Measurements from ENCODE around the gene RSPH6A.

Gene RSPH6A
- total RNA-seq, result 0 to 0.27 reads per million in 2 donors

- no peak for DNase-seq
Observed at GRCh38 chr19:45814851-45815480, at the start of gene RSPH6A. Gene RSPH6A, minus strand, starts transcription at chr19:45815308. Its CDS starts 132 bp downstream, at chr19:45815176.

GRCh38 chr19:45864629-45865082 is 49.5 kb upstream of the RSPH6A start:
- DNase-seq, result no peak

- peak; percentile 24 to 64 (median 45) for DNase-seq
Observed at GRCh38 chr19:45863840-45864628, 48.9 kb upstream of the RSPH6A start, which contains the start of gene FOXA3. Gene FOXA3, plus strand, starts transcription at chr19:45864326. Its CDS starts 131 bp downstream, at chr19:45864457.

GRCh38 chr19:45863335-45863839 is 48.3 kb upstream of the RSPH6A start:
- no peak for DNase-seq

- peak; percentile 97 to 99 (median 98) for DNase-seq
Observed at GRCh38 chr19:45862564-45863334, 47.6 kb upstream of the RSPH6A start, which contains the start of gene SYMPK. Gene SYMPK, minus strand, starts transcription at chr19:45863147. Its CDS starts 8,652 bp downstream, at chr19:45854495.

GRCh38 chr19:45862271-45862563 is 47.1 kb upstream of the RSPH6A start:
- no peak for DNase-seq

- DNase-seq, result no peak
Observed at GRCh38 chr19:45860359-45861259, 45.5 kb upstream of the RSPH6A start.

GRCh38 chr19:45854167-45854778 is 39.2 kb upstream of the RSPH6A start:
- DNase-seq, result no peak

GRCh38 chr19:45852983-45853382 is 37.9 kb upstream of the RSPH6A start:
- DNase-seq, result no peak

GRCh38 chr19:45852145-45852750 is 37.1 kb upstream of the RSPH6A start:
- no peak for DNase-seq

- no peak for DNase-seq
Observed at GRCh38 chr19:45848922-45849321, 33.8 kb upstream of the RSPH6A start.

- no peak for DNase-seq
Observed at GRCh38 chr19:45847663-45848062, 32.6 kb upstream of the RSPH6A start.

- DNase-seq, result no peak
Observed at GRCh38 chr19:45842198-45842597, 27.1 kb upstream of the RSPH6A start.

- DNase-seq, result no peak
Observed at GRCh38 chr19:45834970-45835369, 19.9 kb upstream of the RSPH6A start.

GRCh38 chr19:45828945-45829344 is 13.8 kb upstream of the RSPH6A start:
- DNase-seq, result no peak

GRCh38 chr19:45828523-45828922 is 13.4 kb upstream of the RSPH6A start:
- DNase-seq, result no peak

- DNase-seq, result no peak
Observed at GRCh38 chr19:45827459-45828093, 12.5 kb upstream of the RSPH6A start.

GRCh38 chr19:45826934-45827333 is 11.8 kb upstream of the RSPH6A start:
- DNase-seq, result no peak

GRCh38 chr19:45825917-45826893 is 11.1 kb upstream of the RSPH6A start:
- DNase-seq, result no peak

Measured in T-helper 2 cell (primary cell).